Transverse colon (tissue), 4 donors: Measurements from ENCODE around the gene NME4. TPM values are rescaled to one million over a fixed set of nuclear protein-coding genes. Genes with fewer than 3 reads are reported as not detected.
"Not testable (repeated sequence)": the region's sequence is repeated elsewhere in the genome, so short reads cannot be mapped to it uniquely, and the experiment has no call there.

Experiments used
- DNase-seq: peaks from one replicate; pipeline ENCODE4 v3.0.0-alpha.2; 2019
- H3K27ac ChIP-seq, 4 donors: fragments of 200-600 bp; sonication (generic); 2 replicates each; pipeline ENCODE4 v1.5.1; 2016 to 2018; ENCODE audit warnings: inconsistent platforms in 4 of 4
- H3K27me3 ChIP-seq: fragments of 200-600 bp; sonication (generic); 2 replicates; pipeline ENCODE4 v1.5.1; 2017; ENCODE audit warnings: inconsistent platforms
- H3K36me3 ChIP-seq, 4 donors: fragments of 200-600 bp; sonication (generic); 2 replicates each; pipeline ENCODE4 v1.5.1; 2017 to 2019; ENCODE audit warnings: inconsistent platforms in 4 of 4
- H3K4me1 ChIP-seq, 4 donors: fragments of 200-600 bp; sonication (generic); 2 replicates each; pipeline ENCODE4 v1.5.1; 2017 to 2020; ENCODE audit warnings: inconsistent platforms in 4 of 4
- H3K4me3 ChIP-seq, 4 donors: fragments of 200-600 bp; sonication (generic); 1 replicate in 1 of 4; 2 replicates in 3 of 4; pipeline versions ENCODE4 v1.5.1 to v1.6.1; 2017 to 2019; ENCODE audit warnings: inconsistent platforms in 4 of 4
- H3K9me3 ChIP-seq, 2 donors: fragments of 200-600 bp; sonication (generic); 2 replicates each; pipeline ENCODE4 v1.5.1; 2017 to 2019; ENCODE audit warnings: inconsistent platforms in 2 of 2
- CTCF ChIP-seq, 5 experiments: fragments of 200-600 bp in 3 of 5; fragments of 450-650 bp in 2 of 5; sonication (generic) in 3 of 5; IDR thresholded peaks; 1 replicate in 2 of 5; 2 replicates in 3 of 5; pipeline ENCODE4 v1.5.1; 2016 to 2017; ENCODE audit warnings: antibody characterized with exemption in 5 of 5, inconsistent platforms in 3 of 5, mild to moderate bottlenecking in 2 of 5, moderate library complexity in 1 of 5
- EP300 ChIP-seq: sonication (generic); formaldehyde crosslinking; IDR thresholded peaks from one replicate; pipeline ENCODE4 v1.6.1; 2017; ENCODE audit warnings: antibody characterized with exemption, low read depth
- POLR2A ChIP-seq: fragments of 450-650 bp; IDR thresholded peaks from one replicate; pipeline ENCODE4 v1.6.1; 2016; ENCODE audit warnings: antibody characterized with exemption, mild to moderate bottlenecking, moderate library complexity
- POLR2AphosphoS5 ChIP-seq, 3 donors: sonication (generic); formaldehyde crosslinking; IDR thresholded peaks; one replicate each; pipeline ENCODE4 v1.6.1; 2016; ENCODE audit warnings: antibody characterized with exemption in 3 of 3
- WGBS, 2 donors: methylation state at CpG; one replicate each; pipeline ENCODE4 v1.1.5; 2018; ENCODE audit warnings: low coverage in 1 of 2; 5-methylcytosine and 5-hydroxymethylcytosine counted together
- in situ Hi-C, 4 donors: fragments of 200-750 bp; cut with MboI; loops; one replicate each; pipeline versions ENCODE4 v1.15.0 to v1.15.1; 2017; ENCODE audit warnings: low sequenced_read_pairs in 3 of 4, low pct_ligation_motif_present in 1 of 4, low pct_unique_long_range_greater_than_20kb in 1 of 4
- intact Hi-C: fragments of 100-400 bp; cut with DNase I; formaldehyde crosslinking; loops from one replicate; pipeline ENCODE4 v1.15.1; 2023; ENCODE audit warnings: low total_unique reads
- total RNA-seq, 4 donors: library from RNA; depleted of rRNA; stranded (reverse); fragments of >200 nt; gene quantifications; one replicate each; pipeline ENCODE4 v1.1.0, GENCODE V29; 2016

The NME4 gene
- total RNA-seq, 4 donors from 2014 or later, result 37.5 to 82.3 (median 58.1) TPM

- 87% methylated on average over 19 of the region's 21 CpGs; no CpG with 5 or more reads in 1 of the 2 donors for WGBS, 2 donors
- no peaks in the 10 kb centered on the region for H3K9me3 ChIP-seq
- no peaks in the 10 kb centered on the region for H3K36me3 ChIP-seq
- no peaks in the 10 kb centered on the region for H3K4me1 ChIP-seq
- intact Hi-C loops, result no loop called here
- H3K4me3 ChIP-seq, result no peak overlapping the region
- no peaks in the 10 kb centered on the region for H3K27me3 ChIP-seq
- no peak for DNase-seq
- in situ Hi-C loops, result no loop called here
- no peak for TF ChIP-seq POLR2AphosphoS5 (IDR thresholded peaks at IDR 0.05)
- TF ChIP-seq EP300, result no peak
- TF ChIP-seq POLR2A, result no peak
- TF ChIP-seq CTCF (IDR thresholded peaks at IDR 0.05), result no peak
- H3K27ac ChIP-seq, result no peak overlapping the region
Observed at GRCh38 chr16:414395-415169, 17.6 kb downstream of the NME4 start.

- H3K36me3 ChIP-seq, H3K4me1 ChIP-seq, intact Hi-C loops, H3K27ac ChIP-seq, H3K4me3 ChIP-seq, in situ Hi-C loops, DNase-seq, H3K9me3 ChIP-seq, H3K27me3 ChIP-seq: not testable (repeated sequence)
- WGBS, 2 donors, result 94 to 100% methylated on average over 1 to 3 of the region's 3 CpGs
Observed at GRCh38 chr16:415170-415498, 18.1 kb downstream of the NME4 start.

DNA sequence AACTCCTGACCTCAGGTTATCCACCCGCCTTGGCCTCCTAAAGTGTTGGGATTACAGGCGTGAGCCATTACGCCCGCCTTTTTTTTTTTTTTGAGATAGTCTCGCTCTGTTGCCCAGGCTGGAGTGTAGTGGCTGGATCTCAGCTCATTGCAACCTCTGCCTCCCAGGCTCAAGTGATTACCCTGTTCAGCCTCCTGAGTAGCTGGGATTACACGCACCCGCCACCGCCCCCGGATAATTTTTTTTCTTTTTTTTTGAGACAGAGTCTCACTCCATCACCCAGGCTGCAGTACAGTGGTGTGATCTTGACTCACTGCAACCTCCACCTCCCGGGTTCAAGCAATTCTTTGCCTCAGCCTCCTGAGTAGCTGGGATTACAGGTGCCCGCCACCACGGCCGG lies 25.2 kb downstream of the NME4 start:
- intact Hi-C loops, H3K36me3 ChIP-seq, DNase-seq, in situ Hi-C loops, H3K4me3 ChIP-seq, H3K27me3 ChIP-seq, H3K27ac ChIP-seq, H3K9me3 ChIP-seq: not testable (repeated sequence)
- WGBS, 2 donors, result 94 to 97% methylated on average over 9 to 13 of the region's 13 CpGs
- peaks cover 10 to 29% (median 24%) of the 10 kb centered on the region in 4 donors for H3K4me1 ChIP-seq

- in situ Hi-C loops (no loop called here), intact Hi-C loops (no loop called here)
- peaks cover 9% of the 10 kb centered on the region for H3K27me3 ChIP-seq
- peak overlapping the region; percentile 87 to 95 (median 91) for H3K27ac ChIP-seq
- no peaks in the 10 kb centered on the region for H3K36me3 ChIP-seq
- H3K4me1 ChIP-seq, result peaks cover 10 to 40% (median 26%) of the 10 kb centered on the region in 4 donors
- 35 to 40% methylated on average over 2 to 20 of the region's 20 CpGs for WGBS, 2 donors
- peak overlapping the region in 2 of 4 donors; percentile 56 to 57 for H3K4me3 ChIP-seq
- no peaks in the 10 kb centered on the region for H3K9me3 ChIP-seq
- TF ChIP-seq POLR2AphosphoS5 (IDR thresholded peaks at IDR 0.05), result peak; percentile 59 to 73 (median 70)
- TF ChIP-seq EP300, result peak; percentile 47
- no peak for TF ChIP-seq CTCF (IDR thresholded peaks at IDR 0.05)
- TF ChIP-seq POLR2A, result no peak
- DNase-seq, result peak; percentile 60
Observed at GRCh38 chr16:424033-424622, 27.1 kb downstream of the NME4 start.

GRCh38 chr16:424623-425081 lies 27.7 kb downstream of the NME4 start:
- WGBS, 2 donors, result 4% methylated on average over 31 of the region's 31 CpGs; no CpG with 5 or more reads in 1 of the 2 donors
- Histone ChIP-seq H3K9me3 (no peaks in the 10 kb centered on the region), H3K27me3 (peaks cover 9% of the 10 kb centered on the region), H3K4me1 (peaks cover 10 to 41% (median 26%) of the 10 kb centered on the region in 4 donors), H3K4me3 (peak overlapping the region; percentile 48 to 79 (median 56)), H3K36me3 (no peaks in the 10 kb centered on the region), H3K27ac (peak overlapping the region; percentile 87 to 95 (median 91))
- in situ Hi-C loops (no loop called here), intact Hi-C loops (no loop called here)
- TF ChIP-seq POLR2A (no peak), CTCF (IDR thresholded peaks at IDR 0.05) (no peak), EP300 (no peak)
- peak; percentile 44 for DNase-seq
